Frontal cortex (tissue), 4 donors: ENCODE measurements around the gene SYNDIG1. TPM values are rescaled to one million over a fixed set of nuclear protein-coding genes. Genes with fewer than 3 reads are reported as not detected.

Experiments used
- DNase-seq, 2 donors: peaks; one replicate each; pipeline ENCODE4 v3.0.0; 2012; ENCODE audit warnings: low spot score in 2 of 2
- FAIRE-seq: peaks from 2 replicates; lab custom pipeline; 2012; peaks lifted over from hg19 to GRCh38; lab: Jason Lieb, UNC
- total RNA-seq: library from RNA; depleted of rRNA; stranded (reverse); fragments of >200 nt; gene quantifications from one replicate; pipeline ENCODE4 v1.2.3, GENCODE V29; 2014
- donor health status: control.
- donor health status: control.
- donor health status: control.

The SYNDIG1 gene
- total RNA-seq, 1 donor from 2014 or later: 26.1 TPM

- no peak for FAIRE-seq
- no peak for DNase-seq
Measured at GRCh38 chr20:24597051-24597450, 127.6 kb downstream of the SYNDIG1 start.

GRCh38 chr20:24598346-24598745 is 128.9 kb downstream of the SYNDIG1 start:
- DNase-seq (no peak), FAIRE-seq (no peak)

GRCh38 chr20:24598996-24599395 is 129.6 kb downstream of the SYNDIG1 start:
- DNase-seq: no peak
- no peak for FAIRE-seq

GRCh38 chr20:24600012-24600411 is 130.6 kb downstream of the SYNDIG1 start:
- DNase-seq (no peak), FAIRE-seq (no peak)

GRCh38 chr20:24603454-24603853 is 134.0 kb downstream of the SYNDIG1 start:
- no peak for FAIRE-seq
- DNase-seq: no peak

GRCh38 chr20:24604966-24605665 is 135.7 kb downstream of the SYNDIG1 start:
- DNase-seq (no peak), FAIRE-seq (no peak)

- DNase-seq: no peak
- FAIRE-seq: no peak
Measured at GRCh38 chr20:24605937-24606455, 136.6 kb downstream of the SYNDIG1 start.

GRCh38 chr20:24607402-24607801 is 138.0 kb downstream of the SYNDIG1 start:
- FAIRE-seq (no peak), DNase-seq (no peak)

- FAIRE-seq (no peak), DNase-seq (no peak)
Measured at GRCh38 chr20:24608926-24609667, 139.7 kb downstream of the SYNDIG1 start.

- DNase-seq: no peak
Measured at GRCh38 chr20:24609757-24610156, 140.3 kb downstream of the SYNDIG1 start.

GRCh38 chr20:24610341-24611115 is 141.1 kb downstream of the SYNDIG1 start:
- no peak for FAIRE-seq
- no peak for DNase-seq

More at GRCh38 chr20:24609757-24610156, 140.3 kb downstream of the SYNDIG1 start:
- no peak for FAIRE-seq

GRCh38 chr20:24611360-24612140 is 142.1 kb downstream of the SYNDIG1 start:
- no peak for FAIRE-seq
- DNase-seq: no peak

- FAIRE-seq (no peak), DNase-seq (no peak)
Measured at GRCh38 chr20:24612799-24613775, 143.7 kb downstream of the SYNDIG1 start.

GRCh38 chr20:24614341-24614740 is 144.9 kb downstream of the SYNDIG1 start:
- DNase-seq (no peak), FAIRE-seq (no peak)

GRCh38 chr20:24615353-24615752 is 145.9 kb downstream of the SYNDIG1 start:
- FAIRE-seq: no peak

GRCh38 chr20:24616258-24617079 is 147.0 kb downstream of the SYNDIG1 start:
- FAIRE-seq: no peak
- DNase-seq: no peak

More at GRCh38 chr20:24615353-24615752, 145.9 kb downstream of the SYNDIG1 start:
- DNase-seq: no peak

- DNase-seq: no peak
- no peak for FAIRE-seq
Measured at GRCh38 chr20:24617080-24617432, 147.6 kb downstream of the SYNDIG1 start.
